H1 (cell line): ENCODE results near the gene GNAL. TPM values are rescaled to one million over a fixed set of nuclear protein-coding genes. Genes with fewer than 3 reads are reported as not detected.

Experiments used
- CTCF ChIA-PET: fragments of 300-600 bp; sonication (Branson Sonifier 250); formaldehyde crosslinking; loops from one replicate; lab custom pipeline; 2021; ENCODE audit not compliant: partially characterized antibody; lab: Charles Lee
- POLR2A ChIA-PET: fragments of 300-600 bp; sonication (Branson Sonifier 250); formaldehyde crosslinking; loops from one replicate; lab custom pipeline; 2021; ENCODE audit warnings: inconsistent platforms; ENCODE audit not compliant: partially characterized antibody; lab: Charles Lee
- DNase-seq, 2 experiments: peaks; one replicate each; pipeline versions ENCODE4 v3.0.0 to v3.0.0-alpha.2; 2010 to 2022; ENCODE audit warnings: low spot score in 2 of 2, low read depth in 1 of 2, mixed read lengths in 1 of 2
- FAIRE-seq: peaks from 2 replicates; lab custom pipeline; 2011; peaks lifted over from hg19 to GRCh38; lab: Jason Lieb, UNC
- H2AFZ ChIP-seq: 2 replicates; pipeline ENCODE4 v1.8.1; 2012; ENCODE audit warnings: low read length, inconsistent platforms
- H2AK5ac ChIP-seq: 2 replicates; pipeline ENCODE4 v1.6.1; 2013; ENCODE audit warnings: low read depth, low read length
- H2BK120ac ChIP-seq: replicated peaks from 2 replicates; pipeline ENCODE3; 2013; ENCODE audit warnings: low read depth, low read length, inconsistent platforms
- H2BK12ac ChIP-seq: 2 replicates; pipeline ENCODE4 v1.6.1; 2013; ENCODE audit warnings: low read depth, low read length
- H2BK15ac ChIP-seq: 2 replicates; pipeline ENCODE4 v1.6.1; 2013; ENCODE audit warnings: low read length
- H2BK20ac ChIP-seq: 2 replicates; pipeline ENCODE4 v1.6.1; 2013; ENCODE audit warnings: low read length
- H2BK5ac ChIP-seq: 2 replicates; pipeline ENCODE4 v1.6.1; 2013; ENCODE audit warnings: low read depth, low read length
- H3K14ac ChIP-seq: 2 replicates; pipeline ENCODE4 v1.6.1; 2013; ENCODE audit warnings: inconsistent platforms; ENCODE audit not compliant: insufficient read length
- H3K18ac ChIP-seq: 2 replicates; pipeline ENCODE4 v1.6.1; 2013; ENCODE audit warnings: low read length; ENCODE audit errors: extremely low read depth
- H3K23ac ChIP-seq: 2 replicates; pipeline ENCODE4 v1.6.1; 2013; ENCODE audit warnings: inconsistent platforms; ENCODE audit not compliant: insufficient read length
- H3K23me2 ChIP-seq: 2 replicates; pipeline ENCODE4 v1.6.1; 2013; ENCODE audit warnings: low read depth, low read length
- H3K27ac ChIP-seq: 2 replicates; pipeline ENCODE4 v1.6.1; 2011; ENCODE audit warnings: low read depth, low read length, inconsistent platforms
- H3K27me3 ChIP-seq, 4 experiments: replicated peaks in 1 of 4; 1 replicate in 1 of 4; 2 replicates in 3 of 4; pipeline versions ENCODE4 v1.6.1 to v1.8.1; 2011 to 2013; ENCODE audit warnings: low read length in 3 of 4, mild to moderate bottlenecking in 3 of 4, inconsistent platforms in 2 of 4, mixed read lengths in 2 of 4, moderate library complexity in 1 of 4; ENCODE audit not compliant: control insufficient read depth in 3 of 4, insufficient read depth in 3 of 4; ENCODE audit errors: extremely low read depth in 1 of 4
- H3K36me3 ChIP-seq, 4 experiments: 2 replicates each; pipeline versions ENCODE4 v1.6.1 to v1.8.1; 2011 to 2013; ENCODE audit warnings: mild to moderate bottlenecking in 4 of 4, low read length in 3 of 4, moderate library complexity in 2 of 4, control low read depth in 1 of 4, inconsistent platforms in 1 of 4; ENCODE audit not compliant: insufficient read depth in 4 of 4, control insufficient read depth in 2 of 4
- H3K4ac ChIP-seq: replicated peaks from 2 replicates; pipeline ENCODE3; 2013; ENCODE audit warnings: low read length, low read depth, mixed read lengths, inconsistent platforms; ENCODE audit not compliant: insufficient read length
- H3K4me1 ChIP-seq, 4 experiments: replicated peaks in 1 of 4; 1 replicate in 1 of 4; 2 replicates in 3 of 4; pipeline versions ENCODE4 v1.6.1 to v1.8.1; 2011 to 2013; ENCODE audit warnings: low read length in 3 of 4, inconsistent platforms in 2 of 4, mixed read lengths in 1 of 4; ENCODE audit not compliant: insufficient read depth in 4 of 4, control insufficient read depth in 3 of 4
- H3K4me2 ChIP-seq, 2 experiments: 2 replicates each; pipeline versions ENCODE4 v1.6.1 to v1.8.1; 2011 to 2013; ENCODE audit warnings: low read depth in 2 of 2, low read length in 2 of 2, control low read depth in 1 of 2, inconsistent platforms in 1 of 2, mild to moderate bottlenecking in 1 of 2; ENCODE audit not compliant: insufficient read depth in 1 of 2
- H3K4me3 ChIP-seq, 4 experiments: fragments of 200-600, 300-600 bp in 1 of 4; sonication (generic), shearing (Covaris generic), sonication (Bioruptor Twin) in 1 of 4; 2 replicates each; pipeline versions ENCODE4 v1.5.1 to v1.8.1; 2011 to 2016; ENCODE audit warnings: low read length in 4 of 4, low read depth in 3 of 4, control low read depth in 2 of 4, inconsistent platforms in 2 of 4, mild to moderate bottlenecking in 2 of 4, mixed read lengths in 1 of 4, moderate library complexity in 1 of 4; ENCODE audit not compliant: insufficient read depth in 2 of 4; ENCODE audit errors: extremely low read depth in 1 of 4
- H3K56ac ChIP-seq: replicated peaks from 2 replicates; pipeline ENCODE3; 2013; ENCODE audit warnings: low read depth, mild to moderate bottlenecking, mixed read lengths, low read length, inconsistent platforms; ENCODE audit not compliant: insufficient read length
- H3K79me1 ChIP-seq: 2 replicates; pipeline ENCODE4 v1.6.1; 2013; ENCODE audit warnings: low read depth, low read length, control low read depth
- H3K79me2 ChIP-seq, 2 experiments: 2 replicates each; pipeline versions ENCODE4 v1.6.1 to v1.8.1; 2012 to 2013; ENCODE audit warnings: low read length in 2 of 2, mild to moderate bottlenecking in 2 of 2, inconsistent platforms in 1 of 2; ENCODE audit not compliant: insufficient read depth in 2 of 2, control insufficient read depth in 1 of 2
- H3K9ac ChIP-seq, 4 experiments: replicated peaks in 1 of 4; 1 replicate in 1 of 4; 2 replicates in 3 of 4; pipeline versions ENCODE4 v1.6.1 to v1.8.1; 2011 to 2013; ENCODE audit warnings: low read depth in 3 of 4, low read length in 3 of 4, control low read depth in 2 of 4, mild to moderate bottlenecking in 2 of 4, moderate library complexity in 2 of 4, inconsistent platforms in 1 of 4; ENCODE audit errors: extremely low read depth in 1 of 4
- H3K9me3 ChIP-seq, 2 experiments: 2 replicates each; pipeline versions ENCODE4 v1.6.1 to v1.8.1; 2012 to 2013; ENCODE audit warnings: mild to moderate bottlenecking in 2 of 2, moderate library complexity in 2 of 2, control low read depth in 1 of 2, inconsistent platforms in 1 of 2, low read depth in 1 of 2, low read length in 1 of 2, mixed read lengths in 1 of 2; ENCODE audit not compliant: insufficient read depth in 2 of 2
- H4K20me1 ChIP-seq, 2 experiments: replicated peaks in 1 of 2; 2 replicates each; pipeline versions ENCODE3 to v1.8.1; 2011 to 2013; ENCODE audit warnings: inconsistent platforms in 2 of 2, low read length in 2 of 2, mild to moderate bottlenecking in 1 of 2; ENCODE audit not compliant: insufficient read depth in 2 of 2, control insufficient read depth in 1 of 2
- H4K5ac ChIP-seq: 2 replicates; pipeline ENCODE4 v1.6.1; 2013; ENCODE audit warnings: low read length, low read depth, mixed read lengths, inconsistent platforms; ENCODE audit not compliant: insufficient read length
- H4K8ac ChIP-seq: 2 replicates; pipeline ENCODE4 v1.8.0; 2013; ENCODE audit warnings: mild to moderate bottlenecking, moderate library complexity, low read length, inconsistent platforms; ENCODE audit not compliant: insufficient read depth; ENCODE audit errors: extremely low read depth
- H4K91ac ChIP-seq: replicated peaks from 2 replicates; pipeline ENCODE3; 2013; ENCODE audit warnings: low read length, mixed read lengths, inconsistent platforms; ENCODE audit not compliant: insufficient read length
- GABPA ChIP-seq: IDR thresholded peaks from 2 replicates; pipeline ENCODE4 v1.6.1; 2011; ENCODE audit warnings: mild to moderate bottlenecking, low read length, moderate library complexity, borderline replicate concordance; ENCODE audit not compliant: insufficient read depth
- JUND ChIP-seq: IDR thresholded peaks from 2 replicates; pipeline ENCODE4 v1.6.1; 2011; ENCODE audit warnings: mild to moderate bottlenecking, improper control_type of control experiment, low read length
- MAX ChIP-seq: IDR thresholded peaks from 2 replicates; pipeline ENCODE4 v1.6.1; 2012; ENCODE audit warnings: inconsistent platforms
- SIN3A ChIP-seq, 2 experiments: IDR thresholded peaks in 1 of 2; conservative IDR thresholded peaks in 1 of 2; 2 replicates each; pipeline ENCODE4 v1.6.1; 2011 to 2012; ENCODE audit warnings: low read length in 2 of 2, improper control_type of control experiment in 1 of 2, low read depth in 1 of 2, mild to moderate bottlenecking in 1 of 2
- SP1 ChIP-seq: IDR thresholded peaks from 2 replicates; pipeline ENCODE4 v1.6.1; 2011; ENCODE audit warnings: low read depth, low read length
- WGBS, 2 experiments: shearing (Covaris generic) in 1 of 2; methylation state at CpG; one replicate each; pipeline versions ENCODE4 v1.1.6 to v1.1.7; 2013 to 2015; ENCODE audit warnings: low lambda C conversion rate in 2 of 2, mixed read lengths in 2 of 2, inconsistent platforms in 1 of 2, low coverage in 1 of 2, missing lambda C conversion rate in 1 of 2; ENCODE audit not compliant: insufficient replicate concordance in 2 of 2, insufficient coverage in 1 of 2, insufficient read length in 1 of 2; ENCODE audit errors: extremely low coverage in 1 of 2, missing lambda C conversion rate in 1 of 2; 5-methylcytosine and 5-hydroxymethylcytosine counted together
- polyA plus RNA-seq, 7 experiments: library from polyadenylated mRNA; depleted of rRNA in 3 of 7; stranded (reverse) in 5 of 7; unstranded in 2 of 7; fragments of >200 nt in 5 of 7; fragments of 200-250 nt in 2 of 7; gene quantifications; 1 replicate in 5 of 7; 2 replicates in 1 of 7; 4 replicates in 1 of 7; pipeline versions ENCODE4 v1.2.1 to v1.2.3, GENCODE V29; 2011 to 2013; ENCODE audit warnings: missing spikeins in 2 of 7, mixed read lengths in 2 of 7
- total RNA-seq: library from RNA; stranded (reverse); fragmentation: NEBNext Ultra II Directional; extraction: Animal tissue kit (Norgen Biotek cat#: 25700); gene quantifications from 2 replicates; pipeline ENCODE4 v1.2.1, GENCODE V29; 2021

Gene GNAL
- total and polyA plus RNA-seq, 2 of the 8 experiments (the other 6 are each of a cell fraction or from before 2014, with no cell fraction given), result 13.2 to 18.3 TPM

GRCh38 chr18:11747286-11747685, 58.2 kb downstream of the GNAL start:
- 96% methylated on average over 4 of the region's 4 CpGs; no CpG with 5 or more reads in 1 of the 2 experiments for WGBS, 2 experiments
- no peak for TF ChIP-seq JUND
- no peak for TF ChIP-seq MAX
- TF ChIP-seq SIN3A (conservative IDR thresholded peaks at IDR 0.05 in 1 of 2, IDR thresholded peaks at IDR 0.05 in 1 of 2; ENCODE audit: low read depth in 1 of 2, low read length in 2 of 2), result no peak
- no peak for TF ChIP-seq GABPA
- no peak for TF ChIP-seq SP1
- no peak overlapping the region for H3K18ac ChIP-seq

More at GRCh38 chr18:11747286-11747685, 58.2 kb downstream of the GNAL start:
- H3K9ac ChIP-seq, result no peak overlapping the region
- no peak overlapping the region for H2AFZ ChIP-seq
- H3K14ac ChIP-seq, result no peak overlapping the region
- H4K20me1 ChIP-seq, result no peaks in the 10 kb centered on the region
- no peak overlapping the region for H2BK120ac ChIP-seq
- DNase-seq (no peak), FAIRE-seq (no peak)
- no peak overlapping the region for H2BK12ac ChIP-seq
- POLR2A ChIA-PET, result no interaction called here
- no peak overlapping the region for H3K23ac ChIP-seq
- peaks cover 2 to 22% (median 16%) of the 10 kb centered on the region in 4 experiments for H3K27me3 ChIP-seq
- H3K56ac ChIP-seq, result no peak overlapping the region
- H3K4me3 ChIP-seq, result no peak overlapping the region
- no peak overlapping the region for H2BK5ac ChIP-seq
- no peak overlapping the region for H3K4ac ChIP-seq
- H3K23me2 ChIP-seq, result peaks cover 9% of the 10 kb centered on the region; the same call in 1 of the 2 replicates
- H2AK5ac ChIP-seq, result no peak overlapping the region
- CTCF ChIA-PET, result interaction anchor here (1.2 to 3.8 kb wide), 2 partner anchors 14 to 291 kb away, joined by 3 to 22 read pairs; no protein-coding TSS in a partner anchor
- H3K9me3 ChIP-seq, result no peaks in the 10 kb centered on the region; a peak in 1 of 4 replicates
- H4K8ac ChIP-seq, result no peak overlapping the region
- no peak overlapping the region for H3K27ac ChIP-seq
- H2BK20ac ChIP-seq, result no peak overlapping the region
- H4K91ac ChIP-seq, result no peak overlapping the region
- no peaks in the 10 kb centered on the region for H3K36me3 ChIP-seq
- H3K4me1 ChIP-seq, result peaks cover under 1 to 10% (median 7%) of the 10 kb centered on the region in 4 experiments; a peak in 6 of 7 replicates
- H3K79me2 ChIP-seq, result no peaks in the 10 kb centered on the region
- no peak overlapping the region for H4K5ac ChIP-seq
- H2BK15ac ChIP-seq, result no peak overlapping the region
- H3K79me1 ChIP-seq, result no peaks in the 10 kb centered on the region
- H3K4me2 ChIP-seq, result no peak overlapping the region
